CD4-positive, alpha-beta T cell treated with Interleukin-2 at 100 ng/mL for 4 hours (primary cell): Measurements from ENCODE around the gene NAA25.
A peak's percentile ranks its signal among the peaks of the same experiment; 100 is the strongest.
"Not testable (repeated sequence)": the region's sequence is repeated elsewhere in the genome, so short reads cannot be mapped to it uniquely, and the experiment has no call there.

Source experiments
- DNase-seq: peaks from one replicate; pipeline ENCODE4 v3.0.0-alpha.2; 2020; ENCODE audit warnings: low spot score

NAA25 gene

GRCh38 chr12:112009596-112009995 lies 99.0 kb downstream of the NAA25 start:
- DNase-seq, result not testable (repeated sequence)

- no peak for DNase-seq
These were observed 99.7 kb downstream of the NAA25 start for GRCh38 chr12:112008918-112009317.

GRCh38 chr12:112007945-112008344 lies 100.6 kb downstream of the NAA25 start:
- no peak for DNase-seq

- DNase-seq, result no peak
These were observed 102.9 kb downstream of the NAA25 start for GRCh38 chr12:112005419-112006395.

GRCh38 chr12:112004041-112004440 lies 104.5 kb downstream of the NAA25 start:
- DNase-seq, result no peak

GRCh38 chr12:112001576-112001975 lies 107.0 kb downstream of the NAA25 start:
- no peak for DNase-seq

- no peak for DNase-seq
These were observed 107.8 kb downstream of the NAA25 start for GRCh38 chr12:112000820-112001219.

GRCh38 chr12:111999129-111999528 lies 109.5 kb downstream of the NAA25 start:
- not testable (repeated sequence) for DNase-seq

GRCh38 chr12:111998015-111998414 lies 110.6 kb downstream of the NAA25 start:
- DNase-seq, result no peak

GRCh38 chr12:111997300-111997699 lies 111.3 kb downstream of the NAA25 start:
- DNase-seq, result no peak

GRCh38 chr12:111995782-111996480 lies 112.7 kb downstream of the NAA25 start:
- no peak for DNase-seq

- DNase-seq, result peak; percentile 66
These were observed 114.1 kb downstream of the NAA25 start for GRCh38 chr12:111994211-111995111.

- DNase-seq, result peak; percentile 45
These were observed 115.1 kb downstream of the NAA25 start for GRCh38 chr12:111993292-111994150.

- DNase-seq, result no peak
These were observed 116.1 kb downstream of the NAA25 start for GRCh38 chr12:111992464-111992863.

- no peak for DNase-seq
These were observed 116.6 kb downstream of the NAA25 start for GRCh38 chr12:111991946-111992345.

GRCh38 chr12:111991535-111991934 lies 117.0 kb downstream of the NAA25 start:
- no peak for DNase-seq

GRCh38 chr12:111984820-111985219 lies 123.8 kb downstream of the NAA25 start:
- DNase-seq, result no peak

GRCh38 chr12:111981987-111982386 lies 126.6 kb downstream of the NAA25 start:
- no peak for DNase-seq

GRCh38 chr12:111980598-111980997 lies 128.0 kb downstream of the NAA25 start:
- no peak for DNase-seq

GRCh38 chr12:111978545-111978944 lies 130.0 kb downstream of the NAA25 start:
- DNase-seq, result no peak

- DNase-seq, result no peak
These were observed 131.7 kb downstream of the NAA25 start for GRCh38 chr12:111976860-111977259.
